HG03457 (cell line): Measurements from ENCODE around the gene RNU7-1.

Experiments
- ATAC-seq: cut with Tn5 transposase; IDR thresholded peaks from one replicate; pipeline ENCODE4 v1.9.1; 2021; ENCODE audit warnings: moderate number of reproducible peaks; ENCODE audit not compliant: unreplicated experiment

RNU7-1 gene

DNA sequence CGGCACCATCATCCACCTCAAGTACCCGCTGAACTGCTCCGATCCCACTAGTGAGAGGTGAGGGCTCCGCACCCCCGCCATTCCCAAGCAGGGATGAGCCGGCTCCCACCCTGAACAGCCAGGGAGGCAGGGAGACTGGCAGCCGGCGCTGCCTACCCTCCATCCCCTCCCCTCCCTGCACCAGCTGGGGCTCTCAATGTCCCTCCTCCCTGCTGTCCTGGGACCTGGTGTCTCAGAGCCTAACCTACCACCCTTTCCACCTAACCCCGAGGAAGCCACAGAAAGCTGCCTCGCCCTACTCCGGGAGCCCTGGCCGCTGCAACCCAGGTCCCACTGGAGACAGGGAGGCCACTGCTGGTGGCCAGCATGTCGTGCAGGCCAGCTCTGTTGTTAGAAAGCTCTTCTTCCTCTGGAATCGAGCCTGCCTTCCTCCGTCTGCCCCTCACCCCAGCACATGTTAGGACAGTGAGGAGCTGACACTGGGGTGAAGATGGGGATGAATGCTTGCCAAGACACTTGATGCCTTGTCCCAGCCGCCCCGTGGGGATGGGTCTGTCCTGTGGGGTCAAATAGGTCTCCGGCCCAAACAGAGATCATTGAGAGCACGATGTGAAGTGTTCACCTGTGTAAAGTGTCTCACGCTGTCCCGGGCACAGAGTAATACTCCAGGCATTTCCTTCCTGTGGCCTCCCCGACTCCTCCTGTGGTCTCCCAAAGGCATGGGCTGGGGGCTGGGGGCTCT lies 8.7 kb downstream of the RNU7-1 start:
- ATAC-seq, result no peak

GRCh38 chr12:6952863-6953441 lies 9.3 kb downstream of the RNU7-1 start:
- no peak for ATAC-seq

GRCh38 chr12:6953442-6954315 lies 10.1 kb downstream of the RNU7-1 start:
- no peak for ATAC-seq

DNA sequence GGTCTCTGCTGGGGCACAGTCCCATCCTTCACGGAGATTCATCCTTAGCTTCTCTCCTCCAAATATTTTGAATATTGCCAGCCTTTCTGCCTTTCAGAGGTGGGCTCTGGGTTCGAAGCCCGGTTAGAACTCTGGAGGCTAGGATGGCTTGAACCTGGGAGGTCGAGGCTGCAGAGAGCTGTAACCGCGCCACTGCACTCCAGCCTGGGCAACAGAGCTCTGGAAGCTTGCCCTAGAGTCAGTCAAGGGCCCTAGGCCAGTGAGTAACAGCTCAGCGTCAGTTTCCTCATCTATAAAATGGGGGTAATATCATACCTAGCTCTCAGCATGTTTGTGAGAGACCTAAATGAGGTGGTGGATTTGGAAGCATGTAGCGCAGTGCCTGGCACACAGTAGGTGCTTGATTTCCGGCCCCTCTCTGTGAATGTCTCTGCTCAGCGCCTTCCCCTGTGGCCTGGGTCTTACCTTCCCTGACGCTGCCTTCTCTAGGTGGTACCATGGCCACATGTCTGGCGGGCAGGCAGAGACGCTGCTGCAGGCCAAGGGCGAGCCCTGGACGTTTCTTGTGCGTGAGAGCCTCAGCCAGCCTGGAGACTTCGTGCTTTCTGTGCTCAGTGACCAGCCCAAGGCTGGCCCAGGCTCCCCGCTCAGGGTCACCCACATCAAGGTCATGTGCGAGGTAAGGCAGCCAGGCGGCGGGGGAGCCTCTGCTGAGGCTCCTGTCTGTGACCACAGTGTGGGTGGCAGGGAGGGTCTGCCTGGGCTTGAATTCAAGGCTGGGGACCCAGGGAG lies 10.9 kb downstream of the RNU7-1 start:
- no peak for ATAC-seq

GRCh38 chr12:6955108-6956020 lies 11.7 kb downstream of the RNU7-1 start:
- ATAC-seq, result no peak

DNA sequence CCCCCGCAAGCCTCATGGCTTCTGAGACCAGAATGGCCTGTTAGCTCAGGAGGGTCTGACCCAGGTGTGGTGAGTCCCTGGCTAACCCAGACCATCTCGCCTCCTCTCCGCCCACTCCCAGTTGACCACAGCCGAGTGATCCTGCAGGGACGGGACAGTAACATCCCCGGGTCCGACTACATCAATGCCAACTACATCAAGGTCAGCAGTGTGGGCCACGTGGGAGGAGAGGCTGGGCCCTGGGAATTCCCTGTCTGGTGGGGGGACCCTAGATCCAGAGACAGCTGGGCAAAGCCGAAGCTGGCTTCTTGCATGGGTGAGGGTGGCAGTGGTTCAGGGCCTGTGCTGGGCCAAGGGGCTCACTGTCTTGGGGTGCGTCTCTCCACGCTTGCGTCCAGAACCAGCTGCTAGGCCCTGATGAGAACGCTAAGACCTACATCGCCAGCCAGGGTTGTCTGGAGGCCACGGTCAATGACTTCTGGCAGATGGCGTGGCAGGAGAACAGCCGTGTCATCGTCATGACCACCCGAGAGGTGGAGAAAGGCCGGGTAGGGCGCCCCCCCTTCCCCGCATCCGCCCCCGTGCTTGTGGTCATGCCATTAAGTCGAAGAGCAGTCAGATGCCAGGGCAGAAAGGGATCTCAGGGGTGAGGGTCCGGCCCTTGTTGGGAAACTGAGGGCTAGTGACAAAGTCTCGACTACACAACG lies 12.6 kb downstream of the RNU7-1 start:
- ATAC-seq, result no peak

- ATAC-seq, result no peak
Observed at GRCh38 chr12:6957151-6957701, 13.6 kb downstream of the RNU7-1 start.

GRCh38 chr12:6957741-6958608 lies 14.4 kb downstream of the RNU7-1 start:
- ATAC-seq, result no peak

DNA sequence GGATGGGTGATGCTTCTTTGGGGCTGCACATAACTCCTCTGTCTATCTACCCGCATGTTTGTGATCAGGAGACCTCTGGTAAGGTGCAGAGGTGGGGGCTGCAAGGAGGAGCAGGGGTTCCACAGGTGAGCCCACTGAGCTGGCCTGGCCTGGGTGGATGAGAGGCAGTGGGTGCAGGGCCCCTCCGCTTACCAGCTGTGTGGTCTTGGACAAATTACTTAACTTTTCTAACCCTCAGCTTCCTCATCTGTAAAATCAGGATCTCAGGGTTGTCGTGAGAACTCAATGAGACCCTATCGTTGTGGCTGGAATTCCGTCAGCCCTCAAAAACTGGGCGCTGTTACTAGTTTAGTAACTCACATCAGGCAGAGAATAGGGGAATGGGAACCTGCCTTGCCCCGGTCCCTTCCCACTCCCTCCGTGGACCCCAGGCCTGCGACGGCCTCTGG lies 15.0 kb downstream of the RNU7-1 start:
- ATAC-seq, result no peak

GRCh38 chr12:6959058-6959804 lies 15.6 kb downstream of the RNU7-1 start:
- ATAC-seq, result no peak

DNA sequence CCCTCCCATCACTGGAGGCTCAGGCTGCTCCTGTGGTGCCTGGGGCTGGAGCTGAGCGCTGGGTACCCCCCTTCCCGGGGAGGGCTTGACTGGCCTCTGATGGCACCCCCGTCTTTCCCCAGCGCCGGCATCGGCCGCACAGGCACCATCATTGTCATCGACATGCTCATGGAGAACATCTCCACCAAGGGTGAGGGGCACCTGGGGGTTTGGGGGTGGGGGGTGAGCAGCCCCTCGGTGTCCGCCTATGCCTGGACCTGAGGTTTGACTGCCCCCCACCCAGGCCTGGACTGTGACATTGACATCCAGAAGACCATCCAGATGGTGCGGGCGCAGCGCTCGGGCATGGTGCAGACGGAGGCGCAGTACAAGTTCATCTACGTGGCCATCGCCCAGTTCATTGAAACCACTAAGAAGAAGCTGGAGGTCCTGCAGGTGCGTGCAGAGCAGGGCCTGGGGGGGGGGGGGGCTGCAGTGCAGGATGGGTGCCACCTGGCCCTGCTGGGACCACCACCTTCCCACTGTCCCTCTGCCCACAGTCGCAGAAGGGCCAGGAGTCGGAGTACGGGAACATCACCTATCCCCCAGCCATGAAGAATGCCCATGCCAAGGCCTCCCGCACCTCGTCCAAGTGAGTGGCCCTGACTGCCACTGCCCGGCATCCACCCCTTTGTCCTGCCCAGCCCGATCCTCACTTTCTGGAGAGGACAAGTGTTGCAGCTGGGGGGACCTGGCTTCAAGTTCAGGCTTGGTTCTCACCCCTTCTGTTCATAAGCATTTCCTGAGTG lies 16.4 kb downstream of the RNU7-1 start:
- no peak for ATAC-seq

DNA sequence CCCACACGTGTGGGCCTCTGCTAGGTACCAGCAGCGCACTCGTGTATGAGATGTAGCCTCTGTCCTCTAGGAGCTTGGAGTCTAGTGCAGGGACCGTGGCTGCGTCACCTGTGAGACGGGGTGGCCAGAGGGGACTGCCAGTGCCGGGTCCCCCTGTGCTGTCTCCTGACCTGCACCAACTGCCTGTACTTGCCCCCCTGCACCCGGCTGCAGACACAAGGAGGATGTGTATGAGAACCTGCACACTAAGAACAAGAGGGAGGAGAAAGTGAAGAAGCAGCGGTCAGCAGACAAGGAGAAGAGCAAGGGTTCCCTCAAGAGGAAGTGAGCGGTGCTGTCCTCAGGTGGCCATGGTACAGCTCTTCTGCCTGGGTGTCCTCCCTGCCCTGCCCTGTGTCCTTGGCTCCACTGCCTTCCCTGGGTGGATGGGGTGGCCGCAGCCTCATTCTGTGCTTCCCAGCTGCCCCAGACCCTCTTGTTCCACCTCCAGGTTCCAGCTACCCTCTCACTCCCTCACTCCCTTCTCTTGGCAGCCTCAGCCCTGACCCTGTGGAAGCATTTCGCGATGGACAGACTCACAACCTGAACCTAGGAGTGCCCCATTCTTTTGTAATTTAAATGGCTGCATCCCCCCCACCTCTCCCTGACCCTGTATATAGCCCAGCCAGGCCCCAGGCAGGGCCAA lies 17.1 kb downstream of the RNU7-1 start:
- ATAC-seq, result no peak

DNA sequence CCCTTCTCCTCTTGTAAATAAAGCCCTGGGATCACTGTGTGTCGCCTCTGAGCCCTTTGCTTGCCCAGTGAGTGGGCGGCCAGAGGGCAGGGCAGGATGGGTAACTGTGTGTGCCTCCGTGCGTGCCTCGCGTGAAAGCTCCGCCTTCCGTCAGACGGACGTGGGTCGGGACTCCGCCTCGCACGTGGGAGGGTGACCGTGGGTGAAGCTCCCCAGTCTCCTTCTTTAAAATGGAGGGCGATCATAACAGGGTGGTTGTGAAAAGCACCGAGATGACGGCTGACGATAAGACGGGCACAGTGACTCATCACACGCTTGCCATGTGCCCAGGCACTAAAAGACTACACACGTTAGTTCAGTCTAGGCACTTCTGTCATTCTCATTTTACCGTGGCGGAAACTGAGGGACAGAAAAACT lies 17.7 kb downstream of the RNU7-1 start:
- no peak for ATAC-seq

- no peak for ATAC-seq
Observed at GRCh38 chr12:6961695-6962284, 18.2 kb downstream of the RNU7-1 start.

GRCh38 chr12:6962285-6963015 lies 18.8 kb downstream of the RNU7-1 start:
- ATAC-seq, result no peak
